HepG2 (cell line): Measurements from ENCODE around the gene ALDOA. TPM values are rescaled to one million over a fixed set of nuclear protein-coding genes. Genes with fewer than 3 reads are reported as not detected.
A peak's percentile ranks its signal among the peaks of the same experiment; 100 is the strongest.

Experiments
- AGO2 ChIP-seq: fragments of 200-400 bp; formaldehyde crosslinking; optimal IDR thresholded peaks from 2 replicates; pipeline ENCODE3; 2017; ENCODE audit warnings: mild to moderate bottlenecking, low read depth, low read length, moderate library complexity
- CENPX ChIP-seq: sonication (generic); formaldehyde crosslinking; IDR thresholded peaks from 2 replicates; pipeline ENCODE4 v1.9.0; 2021; ENCODE audit warnings: mild to moderate bottlenecking, missing genetic modification reagents, moderate library complexity
- KMT2B ChIP-seq: IDR thresholded peaks from 2 replicates; pipeline ENCODE4 v1.6.1; 2016; ENCODE audit warnings: missing genetic modification reagents, missing compliant biosample characterization
- NFIB ChIP-seq: sonication (generic); formaldehyde crosslinking; IDR thresholded peaks from 2 replicates; pipeline ENCODE4 v1.9.0; 2021; ENCODE audit warnings: missing genetic modification reagents, mild to moderate bottlenecking, borderline replicate concordance
- NFYC ChIP-seq: IDR thresholded peaks from 2 replicates; pipeline ENCODE4 v1.6.1; 2016; ENCODE audit warnings: missing genetic modification reagents, missing compliant biosample characterization
- POLR2A ChIP-seq, 2 experiments: IDR thresholded peaks; 2 replicates each; pipeline ENCODE4 v1.6.1; 2011; ENCODE audit warnings: low read depth in 2 of 2, low read length in 2 of 2, mild to moderate bottlenecking in 1 of 2, moderate library complexity in 1 of 2; ENCODE audit not compliant: insufficient read depth in 1 of 2
- ZBTB1 ChIP-seq: sonication (generic); formaldehyde crosslinking; IDR thresholded peaks from 2 replicates; pipeline ENCODE4 v1.4.0; 2020; ENCODE audit warnings: missing genetic modification reagents, borderline replicate concordance
- ZFYVE20 ChIP-seq: sonication (generic); formaldehyde crosslinking; IDR thresholded peaks from 2 replicates; pipeline ENCODE4 v1.8.0; 2023; ENCODE audit warnings: low read depth, mild to moderate bottlenecking, moderate library complexity, missing genetic modification reagents, borderline replicate concordance
- ZNF160 ChIP-seq: sonication (generic); formaldehyde crosslinking; IDR thresholded peaks from 2 replicates; pipeline ENCODE4 v1.8.0; 2022; ENCODE audit warnings: mild to moderate bottlenecking, inconsistent platforms, missing genetic modification reagents
- ZNF766 ChIP-seq: sonication (generic); formaldehyde crosslinking; IDR thresholded peaks from 2 replicates; pipeline ENCODE4 v1.5.0; 2020; ENCODE audit warnings: missing genetic modification reagents, borderline replicate concordance
- polyA plus RNA-seq, 8 experiments: library from polyadenylated mRNA; depleted of rRNA in 3 of 8; stranded (reverse) in 7 of 8; unstranded in 1 of 8; fragments of >200 nt; fragmentation: Illumina TruSeq in 4 of 8; extraction: Trizol in 4 of 8; gene quantifications; 2 replicates each; pipeline versions ENCODE4 v1.2.1 to v1.2.3, GENCODE V29; 2011 to 2016; ENCODE audit warnings: low read depth in 4 of 8, missing spikeins in 1 of 8, mixed read lengths in 1 of 8; ENCODE audit not compliant: insufficient read depth in 1 of 8
- total RNA-seq, 5 experiments: library from RNA; depleted of rRNA; stranded (reverse); fragments of >200 nt; fragmentation: Illumina TruSeq; extraction: Trizol; gene quantifications; 2 replicates each; pipeline ENCODE4 v1.2.3, GENCODE V29; 2016; ENCODE audit warnings: low read depth in 1 of 5
- TF ChIP-seq, protein P1 (sequence below): sonication (generic); formaldehyde crosslinking; IDR thresholded peaks from 2 replicates; pipeline ENCODE4; 2020; ENCODE audit warnings: missing genetic modification reagents, mild to moderate bottlenecking, borderline replicate concordance
- TF ChIP-seq, protein P2 (sequence below): sonication (generic); formaldehyde crosslinking; IDR thresholded peaks from 2 replicates; pipeline ENCODE4 v1.4.0; 2020; ENCODE audit warnings: missing genetic modification reagents
- TF ChIP-seq, protein P3 (sequence below): sonication (generic); formaldehyde crosslinking; IDR thresholded peaks from 2 replicates; pipeline ENCODE4 v1.4.0; 2020; ENCODE audit warnings: missing genetic modification reagents, borderline replicate concordance
- TF ChIP-seq, protein P4 (sequence below): sonication (generic); formaldehyde crosslinking; IDR thresholded peaks from 2 replicates; pipeline ENCODE4 v1.9.0; 2021; ENCODE audit warnings: missing genetic modification reagents, borderline replicate concordance

Gene ALDOA
- total and polyA plus RNA-seq, 2 of the 13 experiments (the other 11 are each of a cell fraction or from before 2014, with no cell fraction given) = 925 to 1,884 TPM

DNA sequence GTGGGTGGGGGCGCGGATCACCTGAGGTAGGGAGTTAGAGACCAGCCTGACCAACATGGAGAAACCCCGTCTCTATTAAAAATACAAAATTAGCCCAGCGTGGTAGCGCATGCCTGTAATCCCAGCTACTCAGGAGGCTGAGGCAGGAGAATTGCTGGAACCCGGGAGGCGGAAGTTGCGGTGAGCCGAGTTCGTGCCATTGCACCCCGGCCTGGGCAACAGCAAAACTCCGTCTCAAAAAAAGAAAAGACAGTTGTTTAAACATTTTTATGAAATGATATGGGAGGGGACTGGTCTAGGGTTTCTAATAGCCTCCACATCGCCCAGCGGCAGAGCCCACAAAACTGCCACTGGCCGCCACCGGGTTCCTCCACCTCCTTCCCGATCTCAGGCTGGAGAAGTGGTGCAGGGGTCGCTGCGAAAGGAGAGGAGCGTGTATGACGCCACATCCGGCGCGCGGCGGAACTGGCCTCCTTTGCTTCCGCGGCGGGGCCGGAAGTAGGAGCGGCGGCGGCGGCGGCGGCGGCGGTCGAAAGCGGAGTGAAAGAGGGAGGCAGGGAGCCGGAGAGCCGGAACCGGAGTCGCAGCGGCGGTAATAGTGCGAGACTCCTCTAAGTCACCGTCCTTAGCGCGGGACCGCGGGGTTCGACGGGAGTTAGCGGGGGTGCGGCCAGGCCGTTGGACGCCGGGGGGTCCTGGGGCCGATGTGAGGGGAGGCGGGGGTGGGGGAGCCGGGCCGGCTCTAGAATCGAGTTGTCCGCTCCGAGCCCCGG, 10.1 kb downstream of the ALDOA start, which contains the start of gene PPP4C (continued):
- TF ChIP-seq, protein P1, sequence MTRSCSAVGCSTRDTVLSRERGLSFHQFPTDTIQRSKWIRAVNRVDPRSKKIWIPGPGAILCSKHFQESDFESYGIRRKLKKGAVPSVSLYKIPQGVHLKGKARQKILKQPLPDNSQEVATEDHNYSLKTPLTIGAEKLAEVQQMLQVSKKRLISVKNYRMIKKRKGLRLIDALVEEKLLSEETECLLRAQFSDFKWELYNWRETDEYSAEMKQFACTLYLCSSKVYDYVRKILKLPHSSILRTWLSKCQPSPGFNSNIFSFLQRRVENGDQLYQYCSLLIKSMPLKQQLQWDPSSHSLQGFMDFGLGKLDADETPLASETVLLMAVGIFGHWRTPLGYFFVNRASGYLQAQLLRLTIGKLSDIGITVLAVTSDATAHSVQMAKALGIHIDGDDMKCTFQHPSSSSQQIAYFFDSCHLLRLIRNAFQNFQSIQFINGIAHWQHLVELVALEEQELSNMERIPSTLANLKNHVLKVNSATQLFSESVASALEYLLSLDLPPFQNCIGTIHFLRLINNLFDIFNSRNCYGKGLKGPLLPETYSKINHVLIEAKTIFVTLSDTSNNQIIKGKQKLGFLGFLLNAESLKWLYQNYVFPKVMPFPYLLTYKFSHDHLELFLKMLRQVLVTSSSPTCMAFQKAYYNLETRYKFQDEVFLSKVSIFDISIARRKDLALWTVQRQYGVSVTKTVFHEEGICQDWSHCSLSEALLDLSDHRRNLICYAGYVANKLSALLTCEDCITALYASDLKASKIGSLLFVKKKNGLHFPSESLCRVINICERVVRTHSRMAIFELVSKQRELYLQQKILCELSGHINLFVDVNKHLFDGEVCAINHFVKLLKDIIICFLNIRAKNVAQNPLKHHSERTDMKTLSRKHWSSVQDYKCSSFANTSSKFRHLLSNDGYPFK (CRISPR knock-in tag) = peak; percentile 69; the same call in 1 of the 2 replicates
- TF ChIP-seq POLR2A (IDR thresholded peaks at IDR 0.05; ENCODE audit: insufficient read depth in 1 of 2, low read depth in 2 of 2, low read length in 2 of 2) = peak; percentile 94 to 97
- TF ChIP-seq ZNF160 = no peak
- no peak for TF ChIP-seq ZFYVE20
- TF ChIP-seq NFIB (CRISPR knock-in tag) = no peak
- TF ChIP-seq ZBTB1 (CRISPR knock-in tag) = no peak
- peak; percentile 93 for TF ChIP-seq KMT2B
- TF ChIP-seq, protein P2, sequence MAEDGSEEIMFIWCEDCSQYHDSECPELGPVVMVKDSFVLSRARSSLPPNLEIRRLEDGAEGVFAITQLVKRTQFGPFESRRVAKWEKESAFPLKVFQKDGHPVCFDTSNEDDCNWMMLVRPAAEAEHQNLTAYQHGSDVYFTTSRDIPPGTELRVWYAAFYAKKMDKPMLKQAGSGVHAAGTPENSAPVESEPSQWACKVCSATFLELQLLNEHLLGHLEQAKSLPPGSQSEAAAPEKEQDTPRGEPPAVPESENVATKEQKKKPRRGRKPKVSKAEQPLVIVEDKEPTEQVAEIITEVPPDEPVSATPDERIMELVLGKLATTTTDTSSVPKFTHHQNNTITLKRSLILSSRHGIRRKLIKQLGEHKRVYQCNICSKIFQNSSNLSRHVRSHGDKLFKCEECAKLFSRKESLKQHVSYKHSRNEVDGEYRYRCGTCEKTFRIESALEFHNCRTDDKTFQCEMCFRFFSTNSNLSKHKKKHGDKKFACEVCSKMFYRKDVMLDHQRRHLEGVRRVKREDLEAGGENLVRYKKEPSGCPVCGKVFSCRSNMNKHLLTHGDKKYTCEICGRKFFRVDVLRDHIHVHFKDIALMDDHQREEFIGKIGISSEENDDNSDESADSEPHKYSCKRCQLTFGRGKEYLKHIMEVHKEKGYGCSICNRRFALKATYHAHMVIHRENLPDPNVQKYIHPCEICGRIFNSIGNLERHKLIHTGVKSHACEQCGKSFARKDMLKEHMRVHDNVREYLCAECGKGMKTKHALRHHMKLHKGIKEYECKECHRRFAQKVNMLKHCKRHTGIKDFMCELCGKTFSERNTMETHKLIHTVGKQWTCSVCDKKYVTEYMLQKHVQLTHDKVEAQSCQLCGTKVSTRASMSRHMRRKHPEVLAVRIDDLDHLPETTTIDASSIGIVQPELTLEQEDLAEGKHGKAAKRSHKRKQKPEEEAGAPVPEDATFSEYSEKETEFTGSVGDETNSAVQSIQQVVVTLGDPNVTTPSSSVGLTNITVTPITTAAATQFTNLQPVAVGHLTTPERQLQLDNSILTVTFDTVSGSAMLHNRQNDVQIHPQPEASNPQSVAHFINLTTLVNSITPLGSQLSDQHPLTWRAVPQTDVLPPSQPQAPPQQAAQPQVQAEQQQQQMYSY (CRISPR knock-in tag) = no peak; the same call in 1 of the 2 replicates
- TF ChIP-seq, protein P3, sequence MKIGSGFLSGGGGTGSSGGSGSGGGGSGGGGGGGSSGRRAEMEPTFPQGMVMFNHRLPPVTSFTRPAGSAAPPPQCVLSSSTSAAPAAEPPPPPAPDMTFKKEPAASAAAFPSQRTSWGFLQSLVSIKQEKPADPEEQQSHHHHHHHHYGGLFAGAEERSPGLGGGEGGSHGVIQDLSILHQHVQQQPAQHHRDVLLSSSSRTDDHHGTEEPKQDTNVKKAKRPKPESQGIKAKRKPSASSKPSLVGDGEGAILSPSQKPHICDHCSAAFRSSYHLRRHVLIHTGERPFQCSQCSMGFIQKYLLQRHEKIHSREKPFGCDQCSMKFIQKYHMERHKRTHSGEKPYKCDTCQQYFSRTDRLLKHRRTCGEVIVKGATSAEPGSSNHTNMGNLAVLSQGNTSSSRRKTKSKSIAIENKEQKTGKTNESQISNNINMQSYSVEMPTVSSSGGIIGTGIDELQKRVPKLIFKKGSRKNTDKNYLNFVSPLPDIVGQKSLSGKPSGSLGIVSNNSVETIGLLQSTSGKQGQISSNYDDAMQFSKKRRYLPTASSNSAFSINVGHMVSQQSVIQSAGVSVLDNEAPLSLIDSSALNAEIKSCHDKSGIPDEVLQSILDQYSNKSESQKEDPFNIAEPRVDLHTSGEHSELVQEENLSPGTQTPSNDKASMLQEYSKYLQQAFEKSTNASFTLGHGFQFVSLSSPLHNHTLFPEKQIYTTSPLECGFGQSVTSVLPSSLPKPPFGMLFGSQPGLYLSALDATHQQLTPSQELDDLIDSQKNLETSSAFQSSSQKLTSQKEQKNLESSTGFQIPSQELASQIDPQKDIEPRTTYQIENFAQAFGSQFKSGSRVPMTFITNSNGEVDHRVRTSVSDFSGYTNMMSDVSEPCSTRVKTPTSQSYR = no peak
- TF ChIP-seq ZNF766 (CRISPR knock-in tag) = peak; percentile 21; the same call in 1 of the 2 replicates
- TF ChIP-seq, protein P4, sequence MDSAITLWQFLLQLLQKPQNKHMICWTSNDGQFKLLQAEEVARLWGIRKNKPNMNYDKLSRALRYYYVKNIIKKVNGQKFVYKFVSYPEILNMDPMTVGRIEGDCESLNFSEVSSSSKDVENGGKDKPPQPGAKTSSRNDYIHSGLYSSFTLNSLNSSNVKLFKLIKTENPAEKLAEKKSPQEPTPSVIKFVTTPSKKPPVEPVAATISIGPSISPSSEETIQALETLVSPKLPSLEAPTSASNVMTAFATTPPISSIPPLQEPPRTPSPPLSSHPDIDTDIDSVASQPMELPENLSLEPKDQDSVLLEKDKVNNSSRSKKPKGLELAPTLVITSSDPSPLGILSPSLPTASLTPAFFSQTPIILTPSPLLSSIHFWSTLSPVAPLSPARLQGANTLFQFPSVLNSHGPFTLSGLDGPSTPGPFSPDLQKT (CRISPR knock-in tag) = no peak; the same call in 1 of the 2 replicates
- no peak for TF ChIP-seq CENPX (CRISPR knock-in tag)
- no peak for TF ChIP-seq NFYC
- peak; percentile 87 for TF ChIP-seq AGO2
